Tibial artery (tissue), 4 donors: ENCODE results near the gene TMEM266.

Experiments used
- DNase-seq, 2 donors: peaks; one replicate each; pipeline ENCODE4 v3.0.0-alpha.2; 2019
- H3K27ac ChIP-seq, 2 donors: fragments of 200-600 bp; sonication (generic) in 1 of 2; 1 replicate in 1 of 2; 2 replicates in 1 of 2; pipeline ENCODE4 v1.5.1; 2018 to 2019; ENCODE audit warnings: mild to moderate bottlenecking in 1 of 2
- H3K27me3 ChIP-seq, 2 donors: fragments of 200-600 bp; sonication (generic) in 1 of 2; one replicate each; pipeline versions ENCODE4 v1.5.1 to v1.6.0; 2016 to 2019
- H3K36me3 ChIP-seq, 3 donors: fragments of 200-600 bp; sonication (generic) in 2 of 3; one replicate each; pipeline ENCODE4 v1.5.1; 2016 to 2019; ENCODE audit warnings: mild to moderate bottlenecking in 2 of 3
- H3K4me1 ChIP-seq, 4 donors: fragments of 200-600 bp; sonication (generic) in 2 of 4; 1 replicate in 3 of 4; 2 replicates in 1 of 4; pipeline ENCODE4 v1.5.1; 2016 to 2019
- H3K4me3 ChIP-seq, 2 donors: fragments of 200-600 bp; sonication (generic) in 1 of 2; 1 replicate in 1 of 2; 2 replicates in 1 of 2; pipeline ENCODE4 v1.5.1; 2018 to 2019; ENCODE audit warnings: mild to moderate bottlenecking in 2 of 2
- H3K9me3 ChIP-seq, 3 donors: fragments of 200-600 bp; sonication (generic) in 1 of 3; one replicate each; pipeline ENCODE4 v1.5.1; 2016 to 2019
- CTCF ChIP-seq, 2 experiments: fragments of 200-600 bp in 1 of 2; fragments of 450-650 bp in 1 of 2; IDR thresholded peaks; one replicate each; pipeline ENCODE4 v1.5.1; 2017 to 2019; ENCODE audit warnings: antibody characterized with exemption in 2 of 2, mild to moderate bottlenecking in 1 of 2, moderate library complexity in 1 of 2
- intact Hi-C: fragments of 100-400 bp; cut with DNase I; formaldehyde crosslinking; loops from one replicate; pipeline ENCODE4 v1.15.0; 2023; ENCODE audit warnings: low total_unique reads

Gene TMEM266

GRCh38 chr15:76062286-76062685 lies 2.5 kb downstream of the TMEM266 start:
- H3K27me3 ChIP-seq: peaks cover 0 to 53% of the 10 kb centered on the region in 2 donors
- intact Hi-C loops: no loop called here
- no peak overlapping the region for H3K27ac ChIP-seq

GRCh38 chr15:76064375-76064774 lies 4.6 kb downstream of the TMEM266 start:
- Histone ChIP-seq H3K4me3 (no peak overlapping the region), H3K27ac (no peak overlapping the region), H3K36me3 (no peaks in the 10 kb centered on the region), H3K9me3 (no peaks in the 10 kb centered on the region), H3K4me1 (peaks cover 0 to 9% (median 7%) of the 10 kb centered on the region in 4 donors), H3K27me3 (peaks cover 0 to 41% of the 10 kb centered on the region in 2 donors)
- no peak for TF ChIP-seq CTCF (IDR thresholded peaks at IDR 0.05)
- intact Hi-C loops: no loop called here
- DNase-seq: no peak

More at GRCh38 chr15:76062286-76062685, 2.5 kb downstream of the TMEM266 start:
- peaks cover 0 to 19% (median 17%) of the 10 kb centered on the region in 4 donors for H3K4me1 ChIP-seq
- no peak for TF ChIP-seq CTCF (IDR thresholded peaks at IDR 0.05)
- DNase-seq: no peak
- no peaks in the 10 kb centered on the region for H3K9me3 ChIP-seq
- no peak overlapping the region for H3K4me3 ChIP-seq
- no peaks in the 10 kb centered on the region for H3K36me3 ChIP-seq

GRCh38 chr15:76065245-76065644 lies 5.5 kb downstream of the TMEM266 start:
- TF ChIP-seq CTCF (IDR thresholded peaks at IDR 0.05): no peak
- intact Hi-C loops: no loop called here
- no peak for DNase-seq

GRCh38 chr15:76065793-76066192 lies 6.0 kb downstream of the TMEM266 start:
- H3K4me1 ChIP-seq: no peaks in the 10 kb centered on the region
- no peaks in the 10 kb centered on the region for H3K36me3 ChIP-seq
- DNase-seq: no peak
- no peak for TF ChIP-seq CTCF (IDR thresholded peaks at IDR 0.05)
- H3K27ac ChIP-seq: no peak overlapping the region
- H3K27me3 ChIP-seq: peaks cover 0 to 30% of the 10 kb centered on the region in 2 donors
- no peak overlapping the region for H3K4me3 ChIP-seq
- no peaks in the 10 kb centered on the region for H3K9me3 ChIP-seq
- intact Hi-C loops: no loop called here

More at GRCh38 chr15:76065245-76065644, 5.5 kb downstream of the TMEM266 start:
- Histone ChIP-seq H3K4me3 (no peak overlapping the region), H3K36me3 (no peaks in the 10 kb centered on the region), H3K27me3 (peaks cover 0 to 34% of the 10 kb centered on the region in 2 donors), H3K9me3 (no peaks in the 10 kb centered on the region), H3K27ac (no peak overlapping the region), H3K4me1 (peaks cover 0 to 2% (median 2%) of the 10 kb centered on the region in 4 donors)

GRCh38 chr15:76070192-76070591 lies 10.4 kb downstream of the TMEM266 start:
- Histone ChIP-seq H3K4me1 (no peaks in the 10 kb centered on the region), H3K4me3 (no peak overlapping the region), H3K27me3 (peaks cover 0 to 17% of the 10 kb centered on the region in 2 donors), H3K27ac (no peak overlapping the region), H3K36me3 (no peaks in the 10 kb centered on the region), H3K9me3 (no peaks in the 10 kb centered on the region)
- intact Hi-C loops: no loop called here
- DNase-seq: no peak
- TF ChIP-seq CTCF (IDR thresholded peaks at IDR 0.05): no peak
